Naive thymus-derived CD8-positive, alpha-beta T cell (primary cell): ENCODE measurements around the gene ME1. TPM values are rescaled to one million over a fixed set of nuclear protein-coding genes. Genes with fewer than 3 reads are reported as not detected.

Experiments used
- ATAC-seq, 2 donors: fragments of 150-1000 bp; cut with Tn5 transposase in 1 of 2; sonication (Bioruptor Pico), chemical (Tn5 transposase) in 1 of 2; 1 replicate in 1 of 2; 2 replicates in 1 of 2; pipeline ENCODE4 v1.10.0; 2021; ENCODE audit warnings: mild to moderate bottlenecking in 2 of 2, moderate library complexity in 2 of 2
- POLR2A ChIA-PET: fragments of 350-600 bp; sonication (Branson Sonifier 250); formaldehyde crosslinking; loops from one replicate; lab custom pipeline; 2021; ENCODE audit warnings: antibody characterized with exemption; lab: Charles Lee
- DNase-seq, 10 donors: peaks; one replicate each; pipeline versions ENCODE4 v3.0.0 to v3.0.0-alpha.2; 2020 to 2022
- H3K27ac Mint-ChIP-seq, 10 donors: one replicate each; pipeline ENCODE4 v1.8.0; 2020 to 2022; ENCODE audit warnings: mild to moderate bottlenecking in 10 of 10, mixed read lengths in 10 of 10, moderate library complexity in 4 of 10, inconsistent platforms in 1 of 10
- H3K27me3 Mint-ChIP-seq, 5 donors: one replicate each; pipeline ENCODE4 v1.8.0; 2021 to 2022; ENCODE audit warnings: mixed read lengths in 5 of 5
- H3K36me3 Mint-ChIP-seq, 3 donors: one replicate each; pipeline ENCODE4 v1.8.0; 2020 to 2022; ENCODE audit warnings: mixed read lengths in 3 of 3, mild to moderate bottlenecking in 2 of 3, inconsistent platforms in 1 of 3
- H3K4me1 Mint-ChIP-seq, 4 donors: one replicate each; pipeline ENCODE4 v1.8.0; 2021 to 2022; ENCODE audit warnings: mixed read lengths in 4 of 4
- H3K4me3 Mint-ChIP-seq, 10 donors: one replicate each; pipeline ENCODE4 v1.8.0; 2020 to 2022; ENCODE audit warnings: mild to moderate bottlenecking in 10 of 10, mixed read lengths in 10 of 10, moderate library complexity in 6 of 10, inconsistent platforms in 1 of 10
- H3K9me3 Mint-ChIP-seq, 9 donors: one replicate each; pipeline ENCODE4 v1.8.0; 2020 to 2022; ENCODE audit warnings: mixed read lengths in 9 of 9, mild to moderate bottlenecking in 3 of 9, inconsistent platforms in 1 of 9, moderate library complexity in 1 of 9
- polyA plus RNA-seq, 3 donors: library from polyadenylated mRNA; unstranded; fragments of 300-500 nt; fragmentation: Illumina TruSeq; gene quantifications; one replicate each; pipeline ENCODE4 v1.2.3, GENCODE V29; 2021
- total RNA-seq, 8 experiments: library from RNA in 2 of 8; stranded (reverse) in 2 of 8; gene quantifications; one replicate each; pipeline ENCODE4 v1.2.3 and lab custom pipeline; 2021 to 2026

ME1 gene
- total RNA-seq (under 1 TPM in 1 of 2 experiments, not detected in 1; 0.11 TPM), polyA plus RNA-seq (not detected), total RNA-seq (lab: John Stamatoyannopoulos, UW) (0 to 0.25 (median 0) reads per million in 6 experiments)

- Mint-ChIP-seq H3K36me3 (no peaks in the 10 kb centered on the region), H3K27me3 (peaks cover 8 to 28% (median 25%) of the 10 kb centered on the region in 5 donors), H3K27ac (peak within 1 kb of the TSS in 1 of 10 donors; percentile 40), H3K4me1 (peaks cover 0 to 2% (median under 1%) of the 10 kb centered on the region in 4 donors), H3K9me3 (peaks cover 0 to 5% (median 0%) of the 10 kb centered on the region in 9 donors), H3K4me3 (peak within 1 kb of the TSS in 1 of 10 donors; percentile 36)
- DNase-seq (peak in 1 of 10 donors; percentile 2), ATAC-seq (peak in 1 of 2 donors; percentile 25)
- POLR2A ChIA-PET = no interaction called here
Measured at GRCh38 chr6:83430611-83431544, at the start of gene ME1. Gene ME1 (minus strand): TSS chr6:83431051. CDS start chr6:83430954, 97 bp downstream.

DNA sequence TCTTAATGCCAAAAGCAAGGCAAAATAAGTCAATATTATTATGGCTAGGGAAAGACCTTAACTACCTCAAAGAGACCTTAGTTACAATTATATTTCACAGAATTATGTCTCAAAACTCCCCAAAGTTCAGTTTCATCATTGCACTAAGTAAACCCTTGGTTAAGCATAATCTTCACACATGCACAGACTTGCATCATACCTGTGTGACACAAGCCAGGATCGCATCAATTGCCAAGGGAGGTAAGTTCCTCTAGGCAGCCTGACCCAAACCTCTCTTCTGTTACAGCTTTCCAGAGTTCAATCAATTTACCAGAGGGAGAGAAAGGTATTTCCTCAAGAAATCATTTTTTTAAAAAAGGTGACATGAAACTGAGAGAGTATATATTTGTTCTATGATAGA is 49.6 kb upstream of the ME1 start:
- H3K27ac Mint-ChIP-seq = no peak overlapping the region
- POLR2A ChIA-PET = no interaction called here
- H3K36me3 Mint-ChIP-seq = no peaks in the 10 kb centered on the region
- no peaks in the 10 kb centered on the region for H3K4me1 Mint-ChIP-seq
- no peak for DNase-seq
- no peak overlapping the region for H3K4me3 Mint-ChIP-seq
- H3K9me3 Mint-ChIP-seq = no peaks in the 10 kb centered on the region
- H3K27me3 Mint-ChIP-seq = peaks cover 2 to 16% (median 5%) of the 10 kb centered on the region in 5 donors
- ATAC-seq = no peak

DNA sequence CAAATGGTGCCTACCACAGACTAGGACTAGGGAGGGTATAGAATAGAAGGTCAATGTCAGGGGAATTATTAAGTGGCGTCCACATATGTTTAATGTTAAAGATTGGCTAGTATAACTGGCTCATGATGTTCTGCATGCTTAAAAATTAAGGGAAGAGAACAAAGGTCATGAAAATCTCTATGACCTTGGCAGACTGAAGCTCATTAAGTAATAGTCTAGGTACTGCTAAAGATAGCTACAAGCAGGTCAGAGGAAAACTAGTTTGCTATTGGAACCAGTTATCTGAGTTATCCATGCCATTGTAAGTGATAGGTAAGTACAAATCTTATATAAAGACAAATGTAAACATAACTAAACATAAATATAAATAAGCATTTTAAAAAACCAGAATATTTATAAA is 48.5 kb upstream of the ME1 start:
- POLR2A ChIA-PET = no interaction called here
- DNase-seq (no peak), ATAC-seq (no peak)
- H3K27me3 Mint-ChIP-seq = peaks cover 2 to 16% (median 5%) of the 10 kb centered on the region in 5 donors
- no peak overlapping the region for H3K27ac Mint-ChIP-seq
- no peak overlapping the region for H3K4me3 Mint-ChIP-seq
- no peaks in the 10 kb centered on the region for H3K9me3 Mint-ChIP-seq
- no peaks in the 10 kb centered on the region for H3K36me3 Mint-ChIP-seq
- H3K4me1 Mint-ChIP-seq = no peaks in the 10 kb centered on the region

GRCh38 chr6:83476971-83477370 is 46.1 kb upstream of the ME1 start:
- no peak for DNase-seq
- Mint-ChIP-seq H3K4me1 (no peaks in the 10 kb centered on the region), H3K36me3 (no peaks in the 10 kb centered on the region), H3K27ac (no peak overlapping the region), H3K9me3 (no peaks in the 10 kb centered on the region), H3K27me3 (peaks cover 5 to 23% (median 9%) of the 10 kb centered on the region in 5 donors), H3K4me3 (no peak overlapping the region)
- no peak for ATAC-seq
- POLR2A ChIA-PET = no interaction called here

DNA sequence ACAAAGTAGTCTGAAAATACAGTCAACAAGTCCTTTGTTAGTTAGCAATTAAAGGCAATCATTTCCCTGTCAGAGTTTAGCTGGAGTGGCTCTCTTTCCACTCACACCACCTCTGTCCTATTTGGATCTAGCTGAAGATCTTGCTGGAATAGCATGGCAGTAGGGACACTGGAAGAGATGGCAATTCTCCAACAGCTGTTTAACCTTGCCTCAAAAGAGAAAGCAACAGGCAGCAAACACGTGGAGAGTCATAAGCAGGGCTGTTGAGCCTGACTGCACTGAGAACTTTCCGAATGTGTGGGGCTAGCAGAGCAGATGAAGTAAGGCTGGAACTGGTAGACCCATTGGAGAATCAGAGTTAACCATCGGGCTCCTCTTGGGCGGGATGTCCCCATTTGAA is 43.5 kb upstream of the ME1 start:
- Mint-ChIP-seq H3K27ac (no peak overlapping the region), H3K4me1 (no peaks in the 10 kb centered on the region), H3K36me3 (no peaks in the 10 kb centered on the region), H3K4me3 (no peak overlapping the region), H3K9me3 (peaks cover 0 to 2% (median 0%) of the 10 kb centered on the region in 9 donors), H3K27me3 (peaks cover 0 to 20% (median 8%) of the 10 kb centered on the region in 5 donors)
- POLR2A ChIA-PET = no interaction called here
- DNase-seq = no peak
- no peak for ATAC-seq

GRCh38 chr6:83472767-83473166 is 41.9 kb upstream of the ME1 start:
- H3K9me3 Mint-ChIP-seq = peaks cover 0 to 2% (median 0%) of the 10 kb centered on the region in 9 donors
- H3K27ac Mint-ChIP-seq = no peak overlapping the region
- ATAC-seq = no peak

GRCh38 chr6:83470587-83470986 is 39.7 kb upstream of the ME1 start:
- Mint-ChIP-seq H3K9me3 (peaks cover 0 to 2% (median 0%) of the 10 kb centered on the region in 9 donors), H3K27me3 (peaks cover 0 to 20% (median 8%) of the 10 kb centered on the region in 5 donors), H3K36me3 (no peaks in the 10 kb centered on the region), H3K4me3 (no peak overlapping the region), H3K4me1 (no peaks in the 10 kb centered on the region), H3K27ac (no peak overlapping the region)
- DNase-seq (no peak), ATAC-seq (no peak)
- POLR2A ChIA-PET = no interaction called here

More at GRCh38 chr6:83472767-83473166, 41.9 kb upstream of the ME1 start:
- POLR2A ChIA-PET = no interaction called here
- DNase-seq = no peak
- H3K4me3 Mint-ChIP-seq = no peak overlapping the region
- H3K4me1 Mint-ChIP-seq = no peaks in the 10 kb centered on the region
- peaks cover 0 to 20% (median 8%) of the 10 kb centered on the region in 5 donors for H3K27me3 Mint-ChIP-seq
- H3K36me3 Mint-ChIP-seq = no peaks in the 10 kb centered on the region

GRCh38 chr6:83470001-83470400 is 39.1 kb upstream of the ME1 start:
- ATAC-seq = no peak

GRCh38 chr6:83467620-83468036 is 36.8 kb upstream of the ME1 start:
- Mint-ChIP-seq H3K27ac (no peak overlapping the region), H3K27me3 (peaks cover 0 to 20% (median 9%) of the 10 kb centered on the region in 5 donors), H3K4me3 (no peak overlapping the region), H3K36me3 (no peaks in the 10 kb centered on the region), H3K9me3 (peaks cover 0 to 2% (median 0%) of the 10 kb centered on the region in 9 donors), H3K4me1 (no peaks in the 10 kb centered on the region)
- no peak for DNase-seq
- no peak for ATAC-seq
- POLR2A ChIA-PET = no interaction called here

More at GRCh38 chr6:83470001-83470400, 39.1 kb upstream of the ME1 start:
- H3K9me3 Mint-ChIP-seq = peaks cover 0 to 2% (median 0%) of the 10 kb centered on the region in 9 donors
- POLR2A ChIA-PET = no interaction called here
- no peaks in the 10 kb centered on the region for H3K4me1 Mint-ChIP-seq
- DNase-seq = no peak
- H3K36me3 Mint-ChIP-seq = no peaks in the 10 kb centered on the region
- no peak overlapping the region for H3K27ac Mint-ChIP-seq
- peaks cover 0 to 20% (median 8%) of the 10 kb centered on the region in 5 donors for H3K27me3 Mint-ChIP-seq
- no peak overlapping the region for H3K4me3 Mint-ChIP-seq

DNA sequence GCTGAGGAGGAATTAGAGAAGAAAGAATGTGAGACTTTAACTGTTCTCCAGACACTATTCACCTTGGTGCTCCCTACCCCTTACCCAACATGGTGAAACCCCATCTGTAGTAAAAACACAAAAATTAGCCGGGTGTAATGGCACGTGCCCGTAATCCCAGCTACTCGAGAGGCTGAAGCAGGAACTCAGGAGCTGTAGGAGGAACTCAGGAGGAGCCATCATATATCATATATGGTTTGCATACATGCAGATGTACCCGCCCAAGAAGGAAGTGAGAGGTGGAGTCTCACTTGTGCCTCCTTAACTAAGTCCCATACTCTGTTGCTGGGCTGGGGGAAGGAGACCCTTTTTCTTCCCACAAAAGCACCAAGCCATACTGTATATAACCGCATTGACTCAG is 35.5 kb upstream of the ME1 start:
- ATAC-seq = no peak
- Mint-ChIP-seq H3K27me3 (peaks cover 0 to 9% (median 3%) of the 10 kb centered on the region in 5 donors), H3K4me3 (no peak overlapping the region), H3K36me3 (no peaks in the 10 kb centered on the region), H3K27ac (no peak overlapping the region), H3K9me3 (peaks cover 0 to 2% (median 0%) of the 10 kb centered on the region in 9 donors), H3K4me1 (no peaks in the 10 kb centered on the region)
- no peak for DNase-seq
- POLR2A ChIA-PET = no interaction called here

- Mint-ChIP-seq H3K36me3 (no peaks in the 10 kb centered on the region), H3K27ac (no peak overlapping the region), H3K27me3 (peaks cover 0 to 5% (median 0%) of the 10 kb centered on the region in 5 donors), H3K9me3 (peaks cover 0 to 3% (median 0%) of the 10 kb centered on the region in 9 donors), H3K4me3 (no peak overlapping the region), H3K4me1 (peaks cover 0 to 2% (median 0%) of the 10 kb centered on the region in 4 donors)
- POLR2A ChIA-PET = no interaction called here
- DNase-seq = no peak
- ATAC-seq = no peak
Measured at GRCh38 chr6:83464381-83465140, 33.7 kb upstream of the ME1 start.

DNA sequence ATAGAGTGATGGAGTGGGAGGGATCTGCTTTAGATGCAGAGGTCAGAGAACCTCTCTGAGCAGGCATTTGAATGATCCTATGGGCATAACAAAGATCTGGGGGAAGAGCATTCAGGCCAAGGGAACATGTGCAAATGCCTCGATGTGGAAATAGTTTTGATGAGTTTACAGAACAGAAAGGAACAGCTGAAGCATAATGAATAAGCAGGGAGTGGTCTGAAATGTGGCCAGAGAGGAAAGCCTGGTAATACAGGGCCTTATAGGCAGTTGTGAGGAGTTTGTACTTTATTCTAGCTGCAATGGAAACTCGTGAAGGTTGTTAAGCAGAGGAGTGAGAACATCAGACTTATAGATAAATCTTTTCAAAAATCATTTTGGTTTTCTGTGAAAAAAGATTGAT is 33.0 kb upstream of the ME1 start:
- Mint-ChIP-seq H3K9me3 (peaks cover 0 to 3% (median 0%) of the 10 kb centered on the region in 9 donors), H3K4me1 (peaks cover 0 to 3% (median 0%) of the 10 kb centered on the region in 4 donors), H3K27ac (no peak overlapping the region), H3K27me3 (peaks cover 0 to 5% (median 0%) of the 10 kb centered on the region in 5 donors), H3K36me3 (no peaks in the 10 kb centered on the region), H3K4me3 (no peak overlapping the region)
- POLR2A ChIA-PET = no interaction called here
- no peak for ATAC-seq
- DNase-seq = no peak
